NCI-H2196 treated with DMSO at 0.1 percent for 48 hours (cell line): ENCODE measurements around the gene MOK.
"Not testable (repeated sequence)": the region's sequence is repeated elsewhere in the genome, so short reads cannot be mapped to it uniquely, and the experiment has no call there.

ENCODE experiments used
- DNase-seq: peaks from one replicate; lab custom pipeline; 2025; ENCODE audit not compliant: unreplicated experiment; lab: John Stamatoyannopoulos, UW

Gene MOK

GRCh38 chr14:102249041-102249440, 55.9 kb downstream of the MOK start:
- no peak for DNase-seq

- no peak for DNase-seq
Measured at GRCh38 chr14:102248121-102248520, 56.8 kb downstream of the MOK start.

- DNase-seq: no peak
Measured at GRCh38 chr14:102246071-102246470, 58.9 kb downstream of the MOK start.

- not testable (repeated sequence) for DNase-seq
Measured at GRCh38 chr14:102243795-102244194, 61.2 kb downstream of the MOK start.

- no peak for DNase-seq
Measured at GRCh38 chr14:102241147-102241546, 63.8 kb downstream of the MOK start.

GRCh38 chr14:102240481-102240880, 64.5 kb downstream of the MOK start:
- DNase-seq: not testable (repeated sequence)

- no peak for DNase-seq
Measured at GRCh38 chr14:102239231-102239630, 65.7 kb downstream of the MOK start.

GRCh38 chr14:102238766-102239165, 66.2 kb downstream of the MOK start:
- DNase-seq: no peak

GRCh38 chr14:102238131-102238530, 66.8 kb downstream of the MOK start:
- DNase-seq: no peak

- DNase-seq: no peak
Measured at GRCh38 chr14:102236026-102236425, 68.9 kb downstream of the MOK start.

GRCh38 chr14:102235275-102235897, 69.6 kb downstream of the MOK start:
- peak; percentile 0 for DNase-seq

- DNase-seq: no peak
Measured at GRCh38 chr14:102234331-102235264, 70.4 kb downstream of the MOK start.

GRCh38 chr14:102233081-102233480, 71.9 kb downstream of the MOK start:
- no peak for DNase-seq

GRCh38 chr14:102232348-102232625, 72.7 kb downstream of the MOK start:
- no peak for DNase-seq

- no peak for DNase-seq
Measured at GRCh38 chr14:102231476-102232347, 73.3 kb downstream of the MOK start.

GRCh38 chr14:102230481-102231210, 74.3 kb downstream of the MOK start:
- DNase-seq: no peak

- DNase-seq: no peak
Measured at GRCh38 chr14:102229739-102230092, 75.2 kb downstream of the MOK start.

- DNase-seq: no peak
Measured at GRCh38 chr14:102229071-102229738, 75.8 kb downstream of the MOK start.

GRCh38 chr14:102227184-102227964, 77.6 kb downstream of the MOK start:
- DNase-seq: no peak
